Mucosa of descending colon (tissue), 3 donors: ENCODE results near the gene YBX1. TPM values are rescaled to one million over a fixed set of nuclear protein-coding genes. Genes with fewer than 3 reads are reported as not detected.

Experiments used
- ATAC-seq: fragments of 200-7000 bp; cut with Tn5 transposase; one replicate; pipeline ENCODE4 v1.9.1; 2020; ENCODE audit warnings: mild to moderate bottlenecking, moderate library complexity
- DNase-seq, 3 donors: peaks; one replicate each; pipeline ENCODE4 v3.0.0-alpha.2; 2020
- H3K36me3 ChIP-seq: fragments of 200-600 bp; one replicate; pipeline ENCODE4 v1.8.0; 2021; ENCODE audit warnings: low read depth, mild to moderate bottlenecking
- H3K4me1 ChIP-seq: fragments of 200-600 bp; one replicate; pipeline ENCODE4 v1.8.0; 2021; ENCODE audit warnings: low read depth, mild to moderate bottlenecking
- H3K4me3 ChIP-seq: fragments of 200-600 bp; one replicate; pipeline ENCODE4 v1.8.0; 2021; ENCODE audit warnings: mild to moderate bottlenecking
- H3K9me3 ChIP-seq: fragments of 200-600 bp; one replicate; pipeline ENCODE4 v1.8.0; 2021; ENCODE audit warnings: mild to moderate bottlenecking
- intact Hi-C, 2 donors: fragments of 100-400 bp; cut with DNase I in 1 of 2; cut with micrococcal nuclease in 1 of 2; formaldehyde crosslinking; loops; one replicate each; pipeline versions ENCODE4 v1.11.0 to v1.11.1; 2022; cut with DNase I, micrococcal nuclease
- total RNA-seq, 3 donors: library from RNA; stranded (reverse); fragmentation: NEBNext Ultra II Directional in 2 of 3; extraction: Animal tissue kit (Norgen Biotek cat#: 25700) in 2 of 3; gene quantifications; one replicate each; pipeline versions ENCODE4 v1.2.1 to v1.2.4, GENCODE V29; 2021 to 2023
- TF ChIP-seq, protein P1 (sequence below): fragments of 200-600 bp; IDR thresholded peaks from one replicate; pipeline ENCODE4 v1.8.0; 2022; ENCODE audit warnings: antibody characterized with exemption, mild to moderate bottlenecking
- donor health status: DM: no; HTN: no; CAD: no; lungs with moderate emphysema.
- donor health status: DM: no; HTN: no; CAD: no.
- donor health status: DM: no; HTN: yes; CAD: no.

YBX1 gene
- total RNA-seq, 3 donors from 2014 or later = 377 to 521 (median 511) TPM

DNA sequence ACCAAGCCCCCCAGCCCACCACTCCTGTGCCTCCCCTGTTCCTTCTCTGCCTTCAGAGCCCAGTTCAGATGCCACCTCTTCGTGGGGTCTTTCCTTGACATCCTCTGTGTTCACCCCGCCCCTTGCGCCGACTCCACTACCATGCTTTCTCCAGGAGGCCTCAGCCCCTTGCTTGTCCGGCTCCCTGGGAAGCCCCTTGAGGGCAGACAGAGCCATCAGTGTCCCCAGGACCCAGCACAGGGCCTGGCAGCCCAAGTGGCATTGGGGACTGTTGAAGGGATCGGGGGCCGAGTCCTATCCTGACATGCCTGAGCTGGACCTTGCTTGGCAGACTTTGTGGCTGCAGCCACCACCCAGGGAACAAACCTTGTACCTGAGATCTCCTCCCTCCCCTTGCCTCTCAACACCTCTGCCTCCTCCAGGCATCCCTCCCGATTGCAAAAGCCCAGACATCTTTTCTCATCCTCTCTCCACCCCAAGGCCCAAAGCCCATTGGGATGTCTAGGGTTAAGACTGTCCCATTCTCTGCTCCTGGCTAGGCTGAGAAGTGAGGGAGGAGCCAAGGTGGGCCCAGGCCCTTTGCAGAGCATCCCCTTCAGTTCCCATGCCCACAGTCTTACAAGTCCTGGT is 54.5 kb downstream of the YBX1 start:
- no peak for ATAC-seq
- intact Hi-C loops = no loop called here
- Histone ChIP-seq H3K4me1 (peaks cover 14% of the 10 kb centered on the region), H3K9me3 (no peaks in the 10 kb centered on the region), H3K4me3 (no peak overlapping the region), H3K36me3 (no peaks in the 10 kb centered on the region)
- TF ChIP-seq, protein P1, sequence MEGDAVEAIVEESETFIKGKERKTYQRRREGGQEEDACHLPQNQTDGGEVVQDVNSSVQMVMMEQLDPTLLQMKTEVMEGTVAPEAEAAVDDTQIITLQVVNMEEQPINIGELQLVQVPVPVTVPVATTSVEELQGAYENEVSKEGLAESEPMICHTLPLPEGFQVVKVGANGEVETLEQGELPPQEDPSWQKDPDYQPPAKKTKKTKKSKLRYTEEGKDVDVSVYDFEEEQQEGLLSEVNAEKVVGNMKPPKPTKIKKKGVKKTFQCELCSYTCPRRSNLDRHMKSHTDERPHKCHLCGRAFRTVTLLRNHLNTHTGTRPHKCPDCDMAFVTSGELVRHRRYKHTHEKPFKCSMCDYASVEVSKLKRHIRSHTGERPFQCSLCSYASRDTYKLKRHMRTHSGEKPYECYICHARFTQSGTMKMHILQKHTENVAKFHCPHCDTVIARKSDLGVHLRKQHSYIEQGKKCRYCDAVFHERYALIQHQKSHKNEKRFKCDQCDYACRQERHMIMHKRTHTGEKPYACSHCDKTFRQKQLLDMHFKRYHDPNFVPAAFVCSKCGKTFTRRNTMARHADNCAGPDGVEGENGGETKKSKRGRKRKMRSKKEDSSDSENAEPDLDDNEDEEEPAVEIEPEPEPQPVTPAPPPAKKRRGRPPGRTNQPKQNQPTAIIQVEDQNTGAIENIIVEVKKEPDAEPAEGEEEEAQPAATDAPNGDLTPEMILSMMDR = no peak
- no peak for DNase-seq

DNA sequence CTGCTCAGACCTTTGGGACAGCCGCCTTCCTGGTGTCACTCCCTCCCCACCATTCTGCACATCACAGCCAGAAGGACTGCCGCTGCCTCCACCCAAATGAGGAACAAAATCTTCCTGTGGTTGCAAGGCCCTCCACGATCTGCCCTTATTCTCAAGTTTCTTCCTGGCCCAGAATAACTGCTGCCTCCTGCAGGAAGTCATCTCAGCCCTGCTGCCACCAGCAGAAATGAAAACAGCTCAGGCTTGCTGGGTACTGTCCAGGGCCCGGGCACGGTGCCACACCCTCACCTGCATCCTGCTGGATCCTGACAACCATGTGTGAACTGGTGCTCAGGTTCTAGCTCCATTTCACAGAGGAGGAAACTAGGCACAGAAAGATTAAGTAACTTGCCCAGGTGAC is 55.0 kb downstream of the YBX1 start:
- ATAC-seq = peak; percentile 70
- peak; percentile 72 to 78 (median 74) for DNase-seq

GRCh38 chr1:42737986-42738677 is 55.9 kb downstream of the YBX1 start:
- no peak overlapping the region for H3K4me3 ChIP-seq
- peaks cover 11% of the 10 kb centered on the region for H3K4me1 ChIP-seq
- no peaks in the 10 kb centered on the region for H3K9me3 ChIP-seq
- intact Hi-C loops = no loop called here
- no peaks in the 10 kb centered on the region for H3K36me3 ChIP-seq
- no peak for DNase-seq
- ATAC-seq = no peak
- TF ChIP-seq, protein P1 = no peak

More for the DNA sequence above, 55.0 kb downstream of the YBX1 start:
- H3K4me3 ChIP-seq = no peak overlapping the region
- intact Hi-C loops = no loop called here
- H3K36me3 ChIP-seq = no peaks in the 10 kb centered on the region
- H3K4me1 ChIP-seq = peaks cover 11% of the 10 kb centered on the region
- TF ChIP-seq, protein P1 = no peak
- no peaks in the 10 kb centered on the region for H3K9me3 ChIP-seq

DNA sequence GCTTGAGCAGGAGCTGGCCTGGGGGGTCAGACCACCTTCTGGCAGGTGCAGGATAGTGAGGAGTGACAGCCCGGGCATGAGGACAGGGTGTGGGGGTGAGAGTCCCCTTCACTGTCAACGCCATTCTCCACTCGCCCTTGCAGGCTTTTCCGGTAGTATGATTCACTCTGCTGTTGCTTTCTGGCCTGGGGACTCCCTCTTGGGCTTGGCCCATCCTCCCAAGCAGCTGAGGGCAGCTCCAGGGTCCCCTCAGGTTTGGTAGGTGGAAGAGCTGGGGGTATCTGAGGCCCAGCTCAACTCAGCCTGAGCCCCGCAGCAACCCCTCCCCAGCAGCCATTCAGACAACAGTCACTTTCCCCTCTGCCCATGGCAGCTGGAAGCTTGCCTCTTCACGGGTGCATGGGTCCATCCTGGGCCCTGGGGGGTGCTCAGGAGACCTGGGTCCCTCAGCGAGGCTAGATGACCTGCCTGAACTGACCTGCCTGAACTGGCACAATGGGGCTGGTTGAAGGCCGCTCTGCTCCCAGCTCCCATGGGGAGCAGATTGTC is 56.5 kb downstream of the YBX1 start:
- Histone ChIP-seq H3K36me3 (no peaks in the 10 kb centered on the region), H3K4me1 (peaks cover 11% of the 10 kb centered on the region), H3K4me3 (no peak overlapping the region), H3K9me3 (no peaks in the 10 kb centered on the region)
- intact Hi-C loops = no loop called here
- TF ChIP-seq, protein P1 = no peak
- ATAC-seq (no peak), DNase-seq (no peak)

GRCh38 chr1:42739753-42740700 is 57.8 kb downstream of the YBX1 start, which contains the start of gene CLDN19:
TSS of gene CLDN19 (minus strand) at chr1:42740236. CDS start at chr1:42740063, 173 bp downstream.
- no peak within 1 kb of the TSS for H3K4me3 ChIP-seq
- peaks cover 11% of the 10 kb centered on the region for H3K4me1 ChIP-seq
- H3K9me3 ChIP-seq = no peaks in the 10 kb centered on the region
- DNase-seq (peak in 2 of 3 donors; percentile 40 to 46), ATAC-seq (no peak)
- TF ChIP-seq, protein P1 = no peak
- intact Hi-C loops = loop anchor here in 1 of 2 donors (10.0 kb wide), 1 partner anchor 165 kb away; no protein-coding TSS in a partner anchor
- H3K36me3 ChIP-seq = no peaks in the 10 kb centered on the region
